ENCODE results near the gene RBM19.

The RBM19 gene, protein sequence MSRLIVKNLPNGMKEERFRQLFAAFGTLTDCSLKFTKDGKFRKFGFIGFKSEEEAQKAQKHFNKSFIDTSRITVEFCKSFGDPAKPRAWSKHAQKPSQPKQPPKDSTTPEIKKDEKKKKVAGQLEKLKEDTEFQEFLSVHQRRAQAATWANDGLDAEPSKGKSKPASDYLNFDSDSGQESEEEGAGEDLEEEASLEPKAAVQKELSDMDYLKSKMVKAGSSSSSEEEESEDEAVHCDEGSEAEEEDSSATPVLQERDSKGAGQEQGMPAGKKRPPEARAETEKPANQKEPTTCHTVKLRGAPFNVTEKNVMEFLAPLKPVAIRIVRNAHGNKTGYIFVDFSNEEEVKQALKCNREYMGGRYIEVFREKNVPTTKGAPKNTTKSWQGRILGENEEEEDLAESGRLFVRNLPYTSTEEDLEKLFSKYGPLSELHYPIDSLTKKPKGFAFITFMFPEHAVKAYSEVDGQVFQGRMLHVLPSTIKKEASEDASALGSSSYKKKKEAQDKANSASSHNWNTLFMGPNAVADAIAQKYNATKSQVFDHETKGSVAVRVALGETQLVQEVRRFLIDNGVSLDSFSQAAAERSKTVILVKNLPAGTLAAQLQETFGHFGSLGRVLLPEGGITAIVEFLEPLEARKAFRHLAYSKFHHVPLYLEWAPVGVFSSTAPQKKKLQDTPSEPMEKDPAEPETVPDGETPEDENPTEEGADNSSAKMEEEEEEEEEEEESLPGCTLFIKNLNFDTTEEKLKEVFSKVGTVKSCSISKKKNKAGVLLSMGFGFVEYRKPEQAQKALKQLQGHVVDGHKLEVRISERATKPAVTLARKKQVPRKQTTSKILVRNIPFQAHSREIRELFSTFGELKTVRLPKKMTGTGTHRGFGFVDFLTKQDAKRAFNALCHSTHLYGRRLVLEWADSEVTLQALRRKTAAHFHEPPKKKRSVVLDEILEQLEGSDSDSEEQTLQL

DNA sequence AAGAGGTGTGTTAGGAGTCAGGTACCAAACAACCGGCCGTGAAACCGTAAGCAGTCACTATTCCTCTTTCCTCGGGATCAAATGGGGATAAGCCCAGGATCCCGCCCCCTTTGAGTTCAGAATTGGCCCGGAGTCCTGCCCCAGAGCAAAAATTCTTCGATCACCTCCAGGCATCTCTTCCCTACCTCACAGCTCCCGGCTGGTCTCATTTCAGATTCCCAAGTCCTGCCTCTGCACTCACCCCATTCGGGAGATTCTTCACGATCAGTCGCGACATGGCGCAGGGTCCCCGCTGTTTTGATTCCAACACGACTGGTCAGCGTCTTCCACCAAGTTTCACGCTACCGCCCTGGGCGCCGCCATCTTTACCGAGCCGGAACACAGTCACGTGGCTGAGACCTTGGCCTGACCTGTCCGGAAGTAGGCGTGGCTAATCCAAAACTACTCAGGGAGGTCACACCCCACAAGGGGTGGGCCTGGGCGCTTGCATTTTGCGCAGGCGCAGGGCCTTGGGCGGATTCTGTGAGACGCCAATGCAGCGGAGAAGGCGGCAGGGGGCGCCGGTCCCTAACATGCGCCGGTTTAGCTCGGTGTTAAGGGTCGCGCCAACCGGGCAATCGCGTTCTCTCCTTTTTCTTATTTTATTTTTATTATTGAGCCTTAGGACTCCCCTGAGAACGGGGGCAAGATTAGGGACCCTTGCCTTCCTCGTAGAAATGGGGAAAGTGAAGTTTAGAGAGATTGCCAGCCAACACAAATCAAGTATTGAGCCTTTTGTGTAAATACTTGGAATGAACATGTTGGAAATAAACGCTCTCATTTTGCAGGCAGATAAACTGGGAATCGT is at the start of gene RBM19:
Gene RBM19 (minus strand): TSS at position 375 of the 847 bp plus-strand sequence. CDS start 98 bp downstream, at position 277.
- Histone ChIP-seq H3K36me3 (ENCODE audit: insufficient read depth) (no peaks in the 10 kb centered on the region), H3K4me1 (ENCODE audit: low read depth, poor library complexity, severe bottlenecking) (no peaks in the 10 kb centered on the region), H4K20me1 (ENCODE audit: insufficient read depth) (no peaks in the 10 kb centered on the region), H3K9ac (peak within 1 kb of the TSS; percentile 53; the same call in 1 of the 2 replicates), H2AFZ (ENCODE audit: low read depth) (peak within 1 kb of the TSS; percentile 94), H3K27me3 (ENCODE audit: insufficient read depth, low read depth) (no peaks in the 10 kb centered on the region), H3K79me2 (ENCODE audit: insufficient read depth, low read depth) (0 out of 2 replicates have a peak, but pooled peaks cover 4% of the 10 kb centered on the region), H3K4me2 (peak within 1 kb of the TSS; percentile 80), H3K4me3 (IDR thresholded peaks at IDR 0.05; ENCODE audit: insufficient read depth, low read depth, low read length) (no peak within 1 kb of the TSS), H3K27ac (no peak within 1 kb of the TSS)
- TF ChIP-seq, protein P1, sequence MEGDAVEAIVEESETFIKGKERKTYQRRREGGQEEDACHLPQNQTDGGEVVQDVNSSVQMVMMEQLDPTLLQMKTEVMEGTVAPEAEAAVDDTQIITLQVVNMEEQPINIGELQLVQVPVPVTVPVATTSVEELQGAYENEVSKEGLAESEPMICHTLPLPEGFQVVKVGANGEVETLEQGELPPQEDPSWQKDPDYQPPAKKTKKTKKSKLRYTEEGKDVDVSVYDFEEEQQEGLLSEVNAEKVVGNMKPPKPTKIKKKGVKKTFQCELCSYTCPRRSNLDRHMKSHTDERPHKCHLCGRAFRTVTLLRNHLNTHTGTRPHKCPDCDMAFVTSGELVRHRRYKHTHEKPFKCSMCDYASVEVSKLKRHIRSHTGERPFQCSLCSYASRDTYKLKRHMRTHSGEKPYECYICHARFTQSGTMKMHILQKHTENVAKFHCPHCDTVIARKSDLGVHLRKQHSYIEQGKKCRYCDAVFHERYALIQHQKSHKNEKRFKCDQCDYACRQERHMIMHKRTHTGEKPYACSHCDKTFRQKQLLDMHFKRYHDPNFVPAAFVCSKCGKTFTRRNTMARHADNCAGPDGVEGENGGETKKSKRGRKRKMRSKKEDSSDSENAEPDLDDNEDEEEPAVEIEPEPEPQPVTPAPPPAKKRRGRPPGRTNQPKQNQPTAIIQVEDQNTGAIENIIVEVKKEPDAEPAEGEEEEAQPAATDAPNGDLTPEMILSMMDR (conservative IDR thresholded peaks at IDR 0.05; ENCODE audit: low read depth, low read length): peak; percentile 67

DNA sequence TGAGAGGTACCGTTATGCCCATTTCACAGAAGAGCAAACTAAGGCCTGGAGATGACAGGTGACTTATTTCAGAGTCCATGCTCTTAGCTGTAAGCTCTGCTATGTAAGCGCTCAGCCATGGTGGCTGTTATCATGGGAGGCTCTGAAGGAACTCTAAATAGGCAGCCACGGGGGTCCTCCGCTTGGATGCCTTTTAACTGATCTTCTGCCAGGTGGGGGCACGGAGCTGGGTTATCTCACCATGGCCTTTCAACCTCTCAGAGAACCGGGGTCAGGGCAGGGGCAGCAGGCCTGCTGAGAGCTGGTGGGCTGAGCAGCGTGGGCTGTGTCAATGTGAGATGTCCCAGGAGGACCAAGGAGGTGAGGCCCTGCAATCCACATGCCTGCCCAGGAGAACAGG is 49.7 kb upstream of the RBM19 start:
- TF ChIP-seq, protein P1 (conservative IDR thresholded peaks at IDR 0.05; ENCODE audit: low read depth, low read length): no peak
- no peak overlapping the region for H3K27ac ChIP-seq

DNA sequence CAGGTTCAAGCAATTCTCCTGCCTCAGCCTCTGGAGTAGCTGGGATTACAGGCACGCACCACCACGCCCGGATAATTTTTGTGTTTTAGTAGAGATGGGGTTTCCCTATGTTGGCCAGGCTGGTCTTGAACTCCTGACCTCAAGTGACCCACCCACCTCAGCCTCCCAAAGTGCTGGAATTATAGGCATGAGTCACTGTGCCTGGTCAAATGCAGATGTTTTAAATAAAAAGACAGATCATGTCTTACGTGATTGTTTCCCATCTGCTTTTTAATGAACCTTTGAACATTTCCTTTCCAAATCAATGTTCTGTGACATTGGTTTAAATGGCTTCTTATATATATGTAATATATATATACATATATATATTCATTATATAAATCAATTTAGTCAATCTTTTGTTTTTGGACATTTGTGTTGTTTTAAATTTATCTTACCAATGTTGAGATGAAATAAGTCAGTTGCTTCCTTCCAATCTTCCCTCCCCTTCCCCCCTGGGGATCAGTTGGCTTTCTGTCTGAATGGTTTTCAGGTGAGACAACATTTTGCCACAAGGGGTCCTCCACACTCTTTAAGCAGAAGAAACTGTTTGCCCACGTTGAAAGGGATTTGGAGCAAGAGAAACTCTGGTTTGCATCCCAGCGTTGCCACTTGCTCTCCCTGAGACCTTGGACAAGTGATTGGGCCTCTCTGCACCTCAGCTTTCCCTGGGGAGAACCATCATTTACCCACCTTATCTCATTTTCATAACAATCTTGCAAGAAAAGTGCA is 47.6 kb upstream of the RBM19 start:
- H3K36me3 ChIP-seq (ENCODE audit: insufficient read depth): no peaks in the 10 kb centered on the region
- H3K9ac ChIP-seq: no peak overlapping the region
- no peak overlapping the region for H3K27ac ChIP-seq
- H3K4me3 ChIP-seq (IDR thresholded peaks at IDR 0.05; ENCODE audit: insufficient read depth, low read depth, low read length): no peak overlapping the region
- no peaks in the 10 kb centered on the region for H3K27me3 ChIP-seq (ENCODE audit: insufficient read depth, low read depth)
- no peaks in the 10 kb centered on the region for H4K20me1 ChIP-seq (ENCODE audit: insufficient read depth)
- no peak overlapping the region for H2AFZ ChIP-seq (ENCODE audit: low read depth)
- TF ChIP-seq, protein P1 (conservative IDR thresholded peaks at IDR 0.05; ENCODE audit: low read depth, low read length): no peak
- H3K79me2 ChIP-seq (ENCODE audit: insufficient read depth, low read depth): no peaks in the 10 kb centered on the region
- no peaks in the 10 kb centered on the region for H3K4me1 ChIP-seq (ENCODE audit: low read depth, poor library complexity, severe bottlenecking)
- H3K4me2 ChIP-seq: no peak overlapping the region

More for the DNA sequence above, 49.7 kb upstream of the RBM19 start:
- Histone ChIP-seq H3K36me3 (ENCODE audit: insufficient read depth) (no peaks in the 10 kb centered on the region), H3K79me2 (ENCODE audit: insufficient read depth, low read depth) (no peaks in the 10 kb centered on the region), H3K4me3 (IDR thresholded peaks at IDR 0.05; ENCODE audit: insufficient read depth, low read depth, low read length) (no peak overlapping the region), H3K9ac (no peak overlapping the region), H3K4me2 (no peak overlapping the region), H3K27me3 (ENCODE audit: insufficient read depth, low read depth) (no peaks in the 10 kb centered on the region), H4K20me1 (ENCODE audit: insufficient read depth) (no peaks in the 10 kb centered on the region), H3K4me1 (ENCODE audit: low read depth, poor library complexity, severe bottlenecking) (no peaks in the 10 kb centered on the region), H2AFZ (ENCODE audit: low read depth) (no peak overlapping the region)
